Choroid plexus epithelial cell (primary cell): ENCODE data around the gene ATP7B.

Experiments
- DNase-seq: peaks from one replicate; pipeline ENCODE4 v3.0.0-alpha.2; 2010; ENCODE audit warnings: low read depth
- H3K4me3 ChIP-seq: 2 replicates; pipeline ENCODE4 v1.5.1; 2011; ENCODE audit warnings: low read depth, mild to moderate bottlenecking, control low read depth, low read length, moderate library complexity
- CTCF ChIP-seq: conservative IDR thresholded peaks from 2 replicates; pipeline ENCODE4 v1.5.1; 2011; ENCODE audit warnings: low read depth, mild to moderate bottlenecking, control low read depth, inconsistent platforms, low read length, moderate library complexity

The ATP7B gene

GRCh38 chr13:51937320-51938290 lies 73.6 kb downstream of the ATP7B start:
- H3K4me3 ChIP-seq: no peak overlapping the region
- no peak for DNase-seq
- no peak for TF ChIP-seq CTCF

DNA sequence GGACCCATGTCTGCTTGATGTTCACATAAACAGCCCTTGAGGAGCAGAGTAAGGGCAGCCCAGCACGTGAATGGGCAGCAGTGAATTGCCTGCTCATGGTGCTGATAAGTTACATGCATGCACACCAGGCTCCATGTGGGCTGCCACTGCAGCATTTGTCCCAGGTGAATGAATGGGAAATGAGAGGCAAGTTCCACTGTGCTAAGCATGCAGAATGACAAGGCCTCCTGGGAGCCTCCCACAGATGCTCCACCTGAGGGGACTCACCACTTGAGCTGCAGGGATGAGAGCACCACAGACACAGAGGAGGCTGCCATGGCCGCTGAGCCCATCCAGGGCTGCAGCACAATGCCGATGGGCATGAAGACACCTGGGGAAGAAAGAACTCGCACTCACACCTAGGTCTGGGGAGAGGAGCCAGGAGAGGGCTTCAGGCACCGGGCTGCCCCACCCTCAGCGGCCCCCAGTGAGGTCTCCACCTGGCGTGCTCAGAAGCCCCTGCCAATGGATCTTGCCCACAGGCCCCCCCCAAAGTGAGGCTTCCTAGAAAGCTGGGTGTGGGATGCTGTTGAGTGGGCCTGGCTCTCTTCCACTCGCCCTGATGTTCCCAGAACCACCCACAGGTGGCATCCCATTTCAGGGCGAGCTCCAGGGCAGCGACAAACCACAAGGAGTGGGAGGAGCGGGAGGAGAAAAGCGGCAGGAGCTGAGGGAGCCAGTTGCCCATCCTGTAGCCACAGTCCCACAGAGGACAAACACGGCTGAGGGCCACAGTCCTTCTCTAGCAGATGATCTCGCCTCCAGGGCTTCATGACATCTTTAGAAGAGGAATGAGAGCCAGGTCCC lies 75.7 kb downstream of the ATP7B start:
- TF ChIP-seq CTCF: peak; percentile 42
- peak; percentile 9 for DNase-seq
- H3K4me3 ChIP-seq: no peak overlapping the region

DNA sequence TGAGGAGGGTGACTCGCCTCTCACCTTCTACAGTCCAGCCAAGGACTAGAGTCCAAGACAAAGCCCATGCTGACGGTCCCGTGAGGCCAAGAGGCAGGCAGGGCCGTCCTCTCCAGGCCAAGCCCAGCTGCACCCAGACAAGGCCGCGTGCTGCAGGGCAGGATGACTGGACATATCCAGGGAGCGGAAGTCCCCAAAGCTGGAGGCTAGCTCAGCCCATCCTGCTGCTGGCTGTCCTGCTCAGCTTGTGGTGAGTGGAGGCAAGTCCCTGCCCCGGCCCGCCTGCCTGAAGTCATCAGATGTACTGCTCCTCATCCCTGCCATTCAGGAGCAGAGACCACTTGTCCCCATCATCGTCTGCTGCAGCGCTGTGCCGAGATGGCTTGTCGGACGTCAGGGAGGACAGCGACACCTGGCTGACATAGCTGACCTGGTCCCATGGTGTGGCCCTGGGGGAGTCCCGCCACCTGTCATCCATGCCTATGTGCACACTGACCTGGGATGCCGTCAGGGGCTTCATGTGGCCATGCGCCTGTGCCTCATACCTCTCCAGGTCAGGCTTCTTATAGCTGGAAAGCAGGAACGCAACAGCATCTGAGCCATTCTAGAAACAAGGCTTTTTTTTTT lies 76.7 kb downstream of the ATP7B start:
- no peak for DNase-seq
- no peak for TF ChIP-seq CTCF

DNA sequence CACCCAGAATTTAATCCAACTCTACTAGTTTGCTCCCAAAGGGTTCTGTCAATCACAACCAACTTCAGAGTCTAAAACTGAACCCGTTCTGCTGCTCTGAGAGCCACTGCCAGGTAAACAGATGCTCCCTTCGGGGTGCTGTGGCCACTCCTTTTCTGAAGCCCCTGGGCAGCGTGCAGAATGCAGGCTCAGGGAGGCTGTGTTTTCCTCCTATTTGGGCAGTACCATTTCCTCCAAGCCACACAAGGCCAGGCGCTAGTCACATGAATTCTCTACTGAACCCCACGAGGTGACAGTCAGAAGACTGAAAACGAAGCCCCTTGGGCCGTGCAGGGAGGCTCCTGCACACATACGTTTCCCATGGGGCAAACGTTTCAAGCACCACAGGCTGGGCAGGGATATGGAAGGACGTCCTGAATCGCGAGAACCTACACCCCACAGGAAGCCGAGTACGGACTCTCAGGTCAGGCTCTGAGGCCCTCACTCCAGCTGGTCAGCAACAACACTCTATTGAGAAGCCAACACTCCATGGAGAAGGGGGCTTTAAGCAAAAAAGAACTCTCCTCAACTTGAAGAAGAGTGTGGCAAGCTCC lies 77.7 kb downstream of the ATP7B start:
- no peak for TF ChIP-seq CTCF
- no peak overlapping the region for H3K4me3 ChIP-seq
- no peak for DNase-seq

More for the DNA sequence above, 76.7 kb downstream of the ATP7B start:
- H3K4me3 ChIP-seq: no peak overlapping the region

- no peak overlapping the region for H3K4me3 ChIP-seq
- no peak for DNase-seq
- no peak for TF ChIP-seq CTCF
These were observed 79.0 kb downstream of the ATP7B start for GRCh38 chr13:51932231-51932630.

DNA sequence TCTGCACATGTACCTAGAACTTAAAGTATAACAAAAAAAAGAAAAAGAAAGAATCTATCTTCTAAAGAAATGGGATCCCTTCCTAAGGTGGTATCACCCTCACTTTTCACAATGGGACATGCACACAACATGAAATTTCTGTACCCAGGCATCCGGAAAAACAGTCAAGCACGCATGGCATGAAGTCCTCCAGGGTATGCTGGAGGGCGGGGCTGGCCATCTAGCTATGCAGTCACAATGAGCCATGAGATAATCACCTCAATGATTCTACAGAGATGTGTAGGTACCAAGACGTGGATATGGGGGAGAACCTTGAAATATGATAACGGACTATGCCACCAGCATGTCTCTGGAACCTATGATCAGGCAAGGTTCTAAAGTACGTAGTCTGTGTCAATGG lies 79.6 kb downstream of the ATP7B start:
- no peak overlapping the region for H3K4me3 ChIP-seq
- no peak for DNase-seq
- TF ChIP-seq CTCF: no peak
